CD8-positive, alpha-beta memory T cell (primary cell): ENCODE results near the gene ATF6. TPM values are rescaled to one million over a fixed set of nuclear protein-coding genes. Genes with fewer than 3 reads are reported as not detected.

ENCODE experiments used
- CTCF ChIA-PET: fragments of 350-600 bp; sonication (Branson Sonifier 250); formaldehyde crosslinking; loops from one replicate; lab custom pipeline; 2021; ENCODE audit warnings: antibody characterized with exemption; lab: Charles Lee
- POLR2A ChIA-PET: fragments of 350-600 bp; sonication (Branson Sonifier 250); formaldehyde crosslinking; loops from one replicate; lab custom pipeline; 2021; ENCODE audit warnings: antibody characterized with exemption; lab: Charles Lee
- DNase-seq, 5 donors: peaks; one replicate each; pipeline versions ENCODE4 v3.0.0 to v3.0.0-alpha.2; 2020 to 2022; ENCODE audit warnings: mixed read lengths in 1 of 5
- H3K27ac ChIP-seq: one replicate; pipeline ENCODE4 v1.7.0; 2013; ENCODE audit warnings: low read depth, mild to moderate bottlenecking, low read length, moderate library complexity
- H3K27me3 ChIP-seq: 2 replicates; pipeline ENCODE4 v1.7.0; 2013; ENCODE audit warnings: low read length, mild to moderate bottlenecking; ENCODE audit not compliant: insufficient read depth, poor library complexity, severe bottlenecking
- H3K36me3 ChIP-seq: 2 replicates; pipeline ENCODE4 v1.7.0; 2013; ENCODE audit warnings: mild to moderate bottlenecking, low read length, moderate library complexity; ENCODE audit not compliant: insufficient read depth
- H3K4me1 ChIP-seq: 2 replicates; pipeline ENCODE4 v1.7.0; 2013; ENCODE audit warnings: mild to moderate bottlenecking, low read length, moderate library complexity; ENCODE audit not compliant: insufficient read depth
- H3K4me3 ChIP-seq: 2 replicates; pipeline ENCODE4 v1.7.0; 2013; ENCODE audit warnings: mild to moderate bottlenecking, low read length
- H3K9me3 ChIP-seq: 2 replicates; pipeline ENCODE4 v1.7.0; 2013; ENCODE audit warnings: mild to moderate bottlenecking, low read length
- H3K27ac Mint-ChIP-seq, 8 donors: one replicate each; pipeline ENCODE4 v1.8.0; 2020 to 2021; ENCODE audit warnings: mixed read lengths in 8 of 8, mild to moderate bottlenecking in 6 of 8, inconsistent platforms in 3 of 8, moderate library complexity in 3 of 8
- H3K27me3 Mint-ChIP-seq, 2 donors: one replicate each; pipeline ENCODE4 v1.8.0; 2020 to 2021; ENCODE audit warnings: mixed read lengths in 2 of 2, mild to moderate bottlenecking in 1 of 2, moderate library complexity in 1 of 2
- H3K36me3 Mint-ChIP-seq, 3 donors: one replicate each; pipeline ENCODE4 v1.8.0; 2020 to 2021; ENCODE audit warnings: mixed read lengths in 3 of 3, inconsistent platforms in 1 of 3, mild to moderate bottlenecking in 1 of 3
- H3K4me1 Mint-ChIP-seq, 3 donors: one replicate each; pipeline ENCODE4 v1.8.0; 2020 to 2021; ENCODE audit warnings: mixed read lengths in 3 of 3, inconsistent platforms in 1 of 3, mild to moderate bottlenecking in 1 of 3
- H3K4me3 Mint-ChIP-seq, 7 donors: one replicate each; pipeline ENCODE4 v1.8.0; 2020 to 2021; ENCODE audit warnings: mixed read lengths in 7 of 7, mild to moderate bottlenecking in 6 of 7, moderate library complexity in 4 of 7, inconsistent platforms in 2 of 7
- H3K9me3 Mint-ChIP-seq, 5 donors: one replicate each; pipeline ENCODE4 v1.8.0; 2020 to 2022; ENCODE audit warnings: mixed read lengths in 5 of 5, mild to moderate bottlenecking in 3 of 5, moderate library complexity in 2 of 5, inconsistent platforms in 1 of 5
- polyA plus RNA-seq: library from polyadenylated mRNA; unstranded; fragments of 300-500 nt; fragmentation: Illumina TruSeq; gene quantifications from one replicate; pipeline ENCODE4 v1.2.3, GENCODE V29; 2021
- total RNA-seq, 2 experiments: library from RNA; stranded (reverse); gene quantifications; one replicate each; pipeline ENCODE4 v1.2.3, GENCODE V29; 2021

ATF6 gene
- total RNA-seq (10 to 100 TPM; 22.4 to 22.8 TPM), polyA plus RNA-seq (14.7 TPM)

GRCh38 chr1:161766102-161766981 is at the start of gene ATF6:
TSS of gene ATF6 (plus strand) at chr1:161766320. CDS start at chr1:161766361, 41 bp downstream.
- H3K4me3 ChIP-seq: peak within 1 kb of the TSS; percentile 91
- peaks cover 0 to 12% (median 2%) of the 10 kb centered on the region in 3 donors for H3K36me3 Mint-ChIP-seq
- peak within 1 kb of the TSS; percentile 86 for H3K27ac ChIP-seq

GRCh38 chr1:161718559-161719324 is 47.4 kb upstream of the ATF6 start:
- Histone ChIP-seq H3K27ac (no peak overlapping the region), H3K9me3 (no peaks in the 10 kb centered on the region), H3K4me1 (peaks cover 6% of the 10 kb centered on the region), H3K4me3 (no peak overlapping the region), H3K27me3 (no peaks in the 10 kb centered on the region), H3K36me3 (no peaks in the 10 kb centered on the region)
- POLR2A ChIA-PET: no interaction called here
- H3K4me3 Mint-ChIP-seq: peak overlapping the region in 1 of 7 donors; percentile 22
- peak overlapping the region in 1 of 8 donors; percentile 15 for H3K27ac Mint-ChIP-seq
- H3K4me1 Mint-ChIP-seq: peaks cover 0 to 9% (median 0%) of the 10 kb centered on the region in 3 donors
- CTCF ChIA-PET: interaction anchor here (1.3 kb wide), 1 partner anchor 20 kb away, joined by 3 read pairs; no protein-coding TSS in a partner anchor
- no peak for DNase-seq
- H3K27me3 Mint-ChIP-seq: peaks cover 0 to 2% of the 10 kb centered on the region in 2 donors
- H3K36me3 Mint-ChIP-seq: no peaks in the 10 kb centered on the region
- H3K9me3 Mint-ChIP-seq: no peaks in the 10 kb centered on the region

More at GRCh38 chr1:161766102-161766981, at the start of gene ATF6:
- peak within 1 kb of the TSS; percentile 93 to 100 (median 98) for H3K27ac Mint-ChIP-seq
- CTCF ChIA-PET: interaction anchor here (0.9 to 1.5 kb wide), 4 partner anchors 17 to 271 kb away, joined by 3 to 6 read pairs (median 4); partner anchors contain the start of gene DUSP12
- no peaks in the 10 kb centered on the region for H3K9me3 Mint-ChIP-seq
- peak within 1 kb of the TSS; percentile 97 to 100 (median 99) for H3K4me3 Mint-ChIP-seq
- H3K27me3 Mint-ChIP-seq: no peaks in the 10 kb centered on the region
- Histone ChIP-seq H3K36me3 (no peaks in the 10 kb centered on the region), H3K9me3 (no peaks in the 10 kb centered on the region), H3K4me1 (peaks cover 44% of the 10 kb centered on the region), H3K27me3 (no peaks in the 10 kb centered on the region)
- POLR2A ChIA-PET: no interaction called here
- peak; percentile 61 to 85 (median 73) for DNase-seq
- peaks cover 34 to 41% (median 39%) of the 10 kb centered on the region in 3 donors for H3K4me1 Mint-ChIP-seq

GRCh38 chr1:161719325-161719611 is 46.9 kb upstream of the ATF6 start:
- H3K9me3 ChIP-seq: no peaks in the 10 kb centered on the region
- peaks cover 0 to 2% of the 10 kb centered on the region in 2 donors for H3K27me3 Mint-ChIP-seq
- H3K4me1 ChIP-seq: peaks cover 6% of the 10 kb centered on the region
- no peaks in the 10 kb centered on the region for H3K36me3 ChIP-seq
- ChIA-PET POLR2A (no interaction called here), CTCF (interaction anchor here (1.3 kb wide), 1 partner anchor 19 kb away, joined by 3 read pairs; no protein-coding TSS in a partner anchor)
- no peak for DNase-seq
- H3K27ac Mint-ChIP-seq: no peak overlapping the region
- no peak overlapping the region for H3K4me3 ChIP-seq
- H3K27me3 ChIP-seq: no peaks in the 10 kb centered on the region
- H3K27ac ChIP-seq: no peak overlapping the region
- no peak overlapping the region for H3K4me3 Mint-ChIP-seq
- H3K4me1 Mint-ChIP-seq: peaks cover 0 to 9% (median 0%) of the 10 kb centered on the region in 3 donors
- no peaks in the 10 kb centered on the region for H3K36me3 Mint-ChIP-seq
- H3K9me3 Mint-ChIP-seq: no peaks in the 10 kb centered on the region

GRCh38 chr1:161720422-161720821 is 45.7 kb upstream of the ATF6 start:
- no peak overlapping the region for H3K27ac Mint-ChIP-seq
- CTCF ChIA-PET: no interaction called here

GRCh38 chr1:161720956-161721737 is 45.0 kb upstream of the ATF6 start, which contains the start of gene FCRLB:
TSS of gene FCRLB (plus strand) at chr1:161721544. CDS start at chr1:161722673, 1,129 bp downstream.
- H3K4me3 Mint-ChIP-seq: peak within 1 kb of the TSS in 1 of 7 donors; percentile 18
- DNase-seq: no peak
- Histone ChIP-seq H3K4me1 (peaks cover 6% of the 10 kb centered on the region), H3K27me3 (no peaks in the 10 kb centered on the region), H3K36me3 (no peaks in the 10 kb centered on the region), H3K4me3 (no peak within 1 kb of the TSS), H3K9me3 (no peaks in the 10 kb centered on the region), H3K27ac (peak within 1 kb of the TSS; percentile 28)
- peaks cover 0 to 4% (median 0%) of the 10 kb centered on the region in 3 donors for H3K36me3 Mint-ChIP-seq
- H3K4me1 Mint-ChIP-seq: peaks cover 10 to 23% (median 13%) of the 10 kb centered on the region in 3 donors
- H3K27ac Mint-ChIP-seq: peak within 1 kb of the TSS in 2 of 8 donors; percentile 7 to 52
- CTCF ChIA-PET: interaction anchor here (1.9 kb wide), 1 partner anchor 18 kb away, joined by 5 read pairs; no protein-coding TSS in a partner anchor
- no peaks in the 10 kb centered on the region for H3K9me3 Mint-ChIP-seq
- peaks cover 0 to 2% of the 10 kb centered on the region in 2 donors for H3K27me3 Mint-ChIP-seq
- POLR2A ChIA-PET: no interaction called here

More at GRCh38 chr1:161720422-161720821, 45.7 kb upstream of the ATF6 start:
- Histone ChIP-seq H3K4me1 (peaks cover 6% of the 10 kb centered on the region), H3K27me3 (no peaks in the 10 kb centered on the region), H3K36me3 (no peaks in the 10 kb centered on the region), H3K4me3 (no peak overlapping the region), H3K9me3 (no peaks in the 10 kb centered on the region), H3K27ac (no peak overlapping the region)
- Mint-ChIP-seq H3K36me3 (no peaks in the 10 kb centered on the region), H3K9me3 (no peaks in the 10 kb centered on the region), H3K4me3 (peak overlapping the region in 1 of 7 donors; percentile 18), H3K4me1 (peaks cover 5 to 16% (median 6%) of the 10 kb centered on the region in 3 donors), H3K27me3 (peaks cover 0 to 2% of the 10 kb centered on the region in 2 donors)
- POLR2A ChIA-PET: no interaction called here
- DNase-seq: no peak

- Mint-ChIP-seq H3K27me3 (peaks cover 0 to 2% of the 10 kb centered on the region in 2 donors), H3K4me3 (no peak overlapping the region), H3K4me1 (peaks cover 10 to 24% (median 14%) of the 10 kb centered on the region in 3 donors), H3K9me3 (no peaks in the 10 kb centered on the region), H3K36me3 (peaks cover 0 to 6% (median 0%) of the 10 kb centered on the region in 3 donors), H3K27ac (peak overlapping the region in 1 of 8 donors; percentile 52)
- no peaks in the 10 kb centered on the region for H3K27me3 ChIP-seq
- CTCF ChIA-PET: interaction anchor here (1.9 kb wide), 1 partner anchor 17 kb away, joined by 5 read pairs; no protein-coding TSS in a partner anchor
- H3K4me1 ChIP-seq: peaks cover 6% of the 10 kb centered on the region
- H3K4me3 ChIP-seq: no peak overlapping the region
- DNase-seq: no peak
- no peaks in the 10 kb centered on the region for H3K36me3 ChIP-seq
- H3K27ac ChIP-seq: peak overlapping the region; percentile 28
- POLR2A ChIA-PET: no interaction called here
- H3K9me3 ChIP-seq: no peaks in the 10 kb centered on the region
Observed at GRCh38 chr1:161721738-161722343, 44.3 kb upstream of the ATF6 start.

GRCh38 chr1:161722406-161722805 is 43.7 kb upstream of the ATF6 start:
- no peaks in the 10 kb centered on the region for H3K9me3 ChIP-seq
- POLR2A ChIA-PET: no interaction called here
- H3K36me3 ChIP-seq: no peaks in the 10 kb centered on the region
- no peak for DNase-seq
- no peak overlapping the region for H3K4me3 ChIP-seq
- Mint-ChIP-seq H3K9me3 (no peaks in the 10 kb centered on the region), H3K36me3 (peaks cover 0 to 6% (median 0%) of the 10 kb centered on the region in 3 donors), H3K4me3 (no peak overlapping the region), H3K27me3 (peaks cover 0 to 2% of the 10 kb centered on the region in 2 donors), H3K27ac (peak overlapping the region in 1 of 8 donors; percentile 24), H3K4me1 (peaks cover 10 to 24% (median 14%) of the 10 kb centered on the region in 3 donors)
- no peak overlapping the region for H3K27ac ChIP-seq
- H3K27me3 ChIP-seq: no peaks in the 10 kb centered on the region
- H3K4me1 ChIP-seq: peaks cover 6% of the 10 kb centered on the region
- CTCF ChIA-PET: interaction anchor here (1.9 kb wide), 1 partner anchor 16 kb away, joined by 5 read pairs; no protein-coding TSS in a partner anchor
